Measurements from ENCODE around the gene PTPN1.

The PTPN1 gene

GRCh38 chr20:50514750-50515149 is 4.6 kb downstream of the PTPN1 start:
- DNase-seq: no peak

GRCh38 chr20:50515471-50516106 is 5.4 kb downstream of the PTPN1 start:
- DNase-seq: peak; percentile 44

GRCh38 chr20:50516180-50516934 is 6.2 kb downstream of the PTPN1 start:
- DNase-seq: peak; percentile 91

- no peak for DNase-seq
Observed at GRCh38 chr20:50516935-50517816, 7.0 kb downstream of the PTPN1 start.

- no peak for DNase-seq
Observed at GRCh38 chr20:50517817-50518154, 7.6 kb downstream of the PTPN1 start.

GRCh38 chr20:50518270-50518721 is 8.1 kb downstream of the PTPN1 start:
- DNase-seq: peak; percentile 72

- DNase-seq: peak; percentile 66
Observed at GRCh38 chr20:50519036-50519762, 9.0 kb downstream of the PTPN1 start.

GRCh38 chr20:50520222-50520880 is 10.2 kb downstream of the PTPN1 start:
- DNase-seq: no peak

GRCh38 chr20:50521221-50522052 is 11.3 kb downstream of the PTPN1 start:
- DNase-seq: no peak

GRCh38 chr20:50522053-50522674 is 12.0 kb downstream of the PTPN1 start:
- no peak for DNase-seq

- no peak for DNase-seq
Observed at GRCh38 chr20:50523552-50524167, 13.5 kb downstream of the PTPN1 start.

- no peak for DNase-seq
Observed at GRCh38 chr20:50525681-50526080, 15.5 kb downstream of the PTPN1 start.

GRCh38 chr20:50526403-50526989 is 16.3 kb downstream of the PTPN1 start:
- no peak for DNase-seq

- DNase-seq: no peak
Observed at GRCh38 chr20:50527068-50527605, 17.0 kb downstream of the PTPN1 start.

GRCh38 chr20:50528129-50528528 is 17.9 kb downstream of the PTPN1 start:
- DNase-seq: no peak

GRCh38 chr20:50528804-50529351 is 18.7 kb downstream of the PTPN1 start:
- no peak for DNase-seq

- DNase-seq: no peak
Observed at GRCh38 chr20:50532221-50532620, 22.0 kb downstream of the PTPN1 start.

- DNase-seq: no peak
Observed at GRCh38 chr20:50533061-50533460, 22.9 kb downstream of the PTPN1 start.

GRCh38 chr20:50533464-50533863 is 23.3 kb downstream of the PTPN1 start:
- DNase-seq: no peak
